Mesendoderm (in vitro differentiated cells): Measurements from ENCODE around the gene SLC33A1.

Experiments
- DNase-seq: peaks from one replicate; pipeline ENCODE4 v3.0.0; 2013
- H2AK5ac ChIP-seq: 2 replicates; pipeline ENCODE4 v1.6.1; 2013; ENCODE audit warnings: low read length, inconsistent platforms
- H2BK120ac ChIP-seq: 2 replicates; pipeline ENCODE4 v1.6.1; 2013; ENCODE audit warnings: low read depth, mild to moderate bottlenecking, low read length, moderate library complexity, mixed read lengths
- H2BK15ac ChIP-seq: replicated peaks from 2 replicates; pipeline ENCODE4 v1.6.1; 2013; ENCODE audit warnings: low read depth, mild to moderate bottlenecking, moderate library complexity
- H2BK5ac ChIP-seq: 2 replicates; pipeline ENCODE4 v1.6.1; 2013; ENCODE audit warnings: low read length, inconsistent platforms
- H3K18ac ChIP-seq: 2 replicates; pipeline ENCODE4 v1.6.1; 2013; ENCODE audit warnings: mild to moderate bottlenecking, low read length, mixed read lengths
- H3K23ac ChIP-seq: one replicate; pipeline ENCODE4 v1.6.1; 2013; ENCODE audit warnings: low read length
- H3K27ac ChIP-seq: 2 replicates; pipeline ENCODE4 v1.5.1; 2013; ENCODE audit warnings: low read depth, mild to moderate bottlenecking, inconsistent platforms, low read length, moderate library complexity
- H3K27me3 ChIP-seq: 2 replicates; pipeline ENCODE4 v1.6.1; 2013; ENCODE audit warnings: low read length, control low read depth, mild to moderate bottlenecking, inconsistent platforms; ENCODE audit not compliant: insufficient read depth, poor library complexity
- H3K36me3 ChIP-seq: 2 replicates; pipeline ENCODE4 v1.6.1; 2013; ENCODE audit warnings: low read length, inconsistent platforms; ENCODE audit not compliant: control insufficient read depth, insufficient read depth
- H3K4ac ChIP-seq: one replicate; pipeline ENCODE4 v1.6.1; 2013; ENCODE audit warnings: low read depth, mild to moderate bottlenecking, low read length, moderate library complexity
- H3K4me1 ChIP-seq: 2 replicates; pipeline ENCODE4 v1.6.1; 2013; ENCODE audit warnings: low read depth, low read length, inconsistent platforms; ENCODE audit not compliant: control insufficient read depth
- H3K4me2 ChIP-seq: 2 replicates; pipeline ENCODE4 v1.6.1; 2013; ENCODE audit warnings: low read length
- H3K4me3 ChIP-seq: 2 replicates; pipeline ENCODE4 v1.5.1; 2013; ENCODE audit warnings: mild to moderate bottlenecking, low read length
- H3K56ac ChIP-seq: one replicate; pipeline ENCODE4 v1.6.1; 2013; ENCODE audit warnings: low read length
- H3K79me1 ChIP-seq: 2 replicates; pipeline ENCODE4 v1.6.1; 2013; ENCODE audit warnings: low read length, inconsistent platforms
- H3K79me2 ChIP-seq: 2 replicates; pipeline ENCODE4 v1.6.1; 2013; ENCODE audit warnings: mild to moderate bottlenecking, low read length; ENCODE audit not compliant: control insufficient read depth, insufficient read depth
- H3K9ac ChIP-seq: 2 replicates; pipeline ENCODE4 v1.6.1; 2013; ENCODE audit warnings: low read length, inconsistent platforms
- H4K5ac ChIP-seq: one replicate; pipeline ENCODE4 v1.6.1; 2013; ENCODE audit warnings: low read length
- H4K8ac ChIP-seq: one replicate; pipeline ENCODE4 v1.6.1; 2013; ENCODE audit warnings: low read depth, mild to moderate bottlenecking, control low read depth, low read length, moderate library complexity
- WGBS: extraction: QIAGEN DNeasy Blood & Tissue Kit; methylation state at CpG from one replicate; pipeline ENCODE4 v1.1.7; 2013; ENCODE audit warnings: low lambda C conversion rate, missing lambda C conversion rate; ENCODE audit not compliant: insufficient coverage; ENCODE audit errors: extremely low coverage; 5-methylcytosine and 5-hydroxymethylcytosine counted together

Gene SLC33A1

GRCh38 chr3:155782390-155782953 is 71.8 kb downstream of the SLC33A1 start:
- H3K27me3 ChIP-seq, result no peaks in the 10 kb centered on the region
- H4K5ac ChIP-seq, result no peak overlapping the region
- H3K4me3 ChIP-seq, result no peak overlapping the region

GRCh38 chr3:155780291-155780690 is 73.9 kb downstream of the SLC33A1 start:
- Histone ChIP-seq H3K18ac (no peak overlapping the region), H4K5ac (no peak overlapping the region), H2AK5ac (no peak overlapping the region), H3K56ac (no peak overlapping the region), H3K23ac (no peak overlapping the region), H3K36me3 (no peaks in the 10 kb centered on the region), H3K4me3 (no peak overlapping the region), H3K79me1 (no peaks in the 10 kb centered on the region), H2BK5ac (no peak overlapping the region), H3K4me1 (no peaks in the 10 kb centered on the region), H3K9ac (no peak overlapping the region), H3K27me3 (no peaks in the 10 kb centered on the region), H3K79me2 (no peaks in the 10 kb centered on the region), H3K27ac (no peak overlapping the region), H2BK120ac (no peak overlapping the region), H3K4ac (no peak overlapping the region), H2BK15ac (no peak overlapping the region), H3K4me2 (no peak overlapping the region), H4K8ac (no peak overlapping the region)
- DNase-seq, result no peak

More at GRCh38 chr3:155782390-155782953, 71.8 kb downstream of the SLC33A1 start:
- no peaks in the 10 kb centered on the region for H3K4me1 ChIP-seq
- H3K23ac ChIP-seq, result no peak overlapping the region
- H3K79me1 ChIP-seq, result no peaks in the 10 kb centered on the region
- H2BK5ac ChIP-seq, result no peak overlapping the region
- H3K36me3 ChIP-seq, result no peaks in the 10 kb centered on the region
- H3K4ac ChIP-seq, result no peak overlapping the region
- no peak overlapping the region for H2AK5ac ChIP-seq
- WGBS, result no CpG with 5 or more reads among the region's 1 CpG
- DNase-seq, result no peak
- no peak overlapping the region for H3K56ac ChIP-seq
- no peaks in the 10 kb centered on the region for H3K79me2 ChIP-seq
- H2BK120ac ChIP-seq, result no peak overlapping the region
- no peak overlapping the region for H3K4me2 ChIP-seq
- no peak overlapping the region for H3K27ac ChIP-seq
- no peak overlapping the region for H3K18ac ChIP-seq
- H3K9ac ChIP-seq, result no peak overlapping the region
- no peak overlapping the region for H2BK15ac ChIP-seq
- H4K8ac ChIP-seq, result no peak overlapping the region

- no peak for DNase-seq
These were observed 75.8 kb downstream of the SLC33A1 start for GRCh38 chr3:155778462-155778861.

GRCh38 chr3:155772801-155773200 is 81.4 kb downstream of the SLC33A1 start:
- no peak overlapping the region for H3K4me2 ChIP-seq
- no peak overlapping the region for H2BK120ac ChIP-seq
- no peak overlapping the region for H3K4me3 ChIP-seq
- no peak overlapping the region for H3K23ac ChIP-seq
- H3K79me2 ChIP-seq, result no peaks in the 10 kb centered on the region
- no peak overlapping the region for H3K4ac ChIP-seq
- no peak overlapping the region for H2BK5ac ChIP-seq
- H4K8ac ChIP-seq, result no peak overlapping the region
- H3K79me1 ChIP-seq, result no peaks in the 10 kb centered on the region
- H3K18ac ChIP-seq, result no peak overlapping the region
- no peak overlapping the region for H3K9ac ChIP-seq
- no peaks in the 10 kb centered on the region for H3K36me3 ChIP-seq
- H4K5ac ChIP-seq, result no peak overlapping the region
- H3K27ac ChIP-seq, result no peak overlapping the region
- no peaks in the 10 kb centered on the region for H3K27me3 ChIP-seq
- H3K56ac ChIP-seq, result no peak overlapping the region
- no peaks in the 10 kb centered on the region for H3K4me1 ChIP-seq
- WGBS, result no CpG with 5 or more reads among the region's 1 CpG
- H2AK5ac ChIP-seq, result no peak overlapping the region
- DNase-seq, result no peak
- H2BK15ac ChIP-seq, result no peak overlapping the region

More at GRCh38 chr3:155778462-155778861, 75.8 kb downstream of the SLC33A1 start:
- H4K8ac ChIP-seq, result no peak overlapping the region
- H3K79me2 ChIP-seq, result no peaks in the 10 kb centered on the region
- H2BK5ac ChIP-seq, result no peak overlapping the region
- H2AK5ac ChIP-seq, result no peak overlapping the region
- no peak overlapping the region for H3K4me3 ChIP-seq
- H3K9ac ChIP-seq, result no peak overlapping the region
- no peak overlapping the region for H3K4me2 ChIP-seq
- H4K5ac ChIP-seq, result no peak overlapping the region
- H3K4me1 ChIP-seq, result no peaks in the 10 kb centered on the region
- H2BK120ac ChIP-seq, result no peak overlapping the region
- no peak overlapping the region for H3K23ac ChIP-seq
- H3K79me1 ChIP-seq, result no peaks in the 10 kb centered on the region
- H3K27me3 ChIP-seq, result no peaks in the 10 kb centered on the region
- no peak overlapping the region for H3K4ac ChIP-seq
- H3K18ac ChIP-seq, result no peak overlapping the region
- no peak overlapping the region for H3K27ac ChIP-seq
- no peak overlapping the region for H2BK15ac ChIP-seq
- H3K56ac ChIP-seq, result no peak overlapping the region
- H3K36me3 ChIP-seq, result no peaks in the 10 kb centered on the region

- Histone ChIP-seq H3K4me2 (no peak overlapping the region), H3K56ac (no peak overlapping the region), H2AK5ac (no peak overlapping the region), H3K27ac (no peak overlapping the region), H3K36me3 (no peaks in the 10 kb centered on the region), H3K9ac (no peak overlapping the region), H4K8ac (no peak overlapping the region), H3K79me2 (no peaks in the 10 kb centered on the region), H3K18ac (no peak overlapping the region), H4K5ac (no peak overlapping the region), H2BK120ac (no peak overlapping the region), H2BK5ac (no peak overlapping the region), H3K4ac (no peak overlapping the region), H3K4me3 (no peak overlapping the region), H3K79me1 (no peaks in the 10 kb centered on the region), H3K4me1 (no peaks in the 10 kb centered on the region), H2BK15ac (no peak overlapping the region), H3K27me3 (no peaks in the 10 kb centered on the region), H3K23ac (no peak overlapping the region)
- DNase-seq, result peak; percentile 13
- no CpG with 5 or more reads among the region's 6 CpGs for WGBS
These were observed 83.1 kb downstream of the SLC33A1 start for GRCh38 chr3:155771126-155771525.
